Neural cell (in vitro differentiated cells): Measurements from ENCODE around the gene CPVL. TPM values are rescaled to one million over a fixed set of nuclear protein-coding genes. Genes with fewer than 3 reads are reported as not detected.
"Not testable (repeated sequence)": the region's sequence is repeated elsewhere in the genome, so short reads cannot be mapped to it uniquely, and the experiment has no call there.

Experiments used
- H2AFZ ChIP-seq: fragments of 200-600, 300-800 bp; sonication (generic), shearing (Covaris generic); 2 replicates; pipeline ENCODE4 v1.6.0; 2014; ENCODE audit warnings: low read depth, mild to moderate bottlenecking, antibody characterized with exemption, low read length, moderate library complexity
- H3F3A ChIP-seq: fragments of 200-600 bp; shearing (Covaris generic); 2 replicates; pipeline ENCODE4 v1.6.1; 2016; ENCODE audit warnings: mild to moderate bottlenecking, moderate library complexity, mixed read lengths, antibody characterized with exemption, low read length; ENCODE audit not compliant: insufficient read depth, poor library complexity, severe bottlenecking
- H3K27ac ChIP-seq: fragments of 200-600, 300-800 bp; sonication (generic), shearing (Covaris generic); 2 replicates; pipeline ENCODE4 v1.5.1; 2014; ENCODE audit warnings: mild to moderate bottlenecking, low read length, moderate library complexity
- H3K27me3 ChIP-seq: fragments of 300-800, 200-600 bp; sonication (generic), shearing (Covaris generic); 2 replicates; pipeline ENCODE4 v1.6.0; 2014; ENCODE audit warnings: mild to moderate bottlenecking, low read depth, low read length, moderate library complexity; ENCODE audit not compliant: insufficient read depth
- H3K36me3 ChIP-seq: fragments of 300-800, 200-600 bp; sonication (generic), shearing (Covaris generic); 2 replicates; pipeline ENCODE4 v1.5.1; 2014; ENCODE audit warnings: mild to moderate bottlenecking, antibody characterized with exemption, low read length, moderate library complexity; ENCODE audit not compliant: insufficient read depth
- H3K4me2 ChIP-seq: fragments of 300-800, 200-600 bp; sonication (generic), shearing (Covaris generic); 2 replicates; pipeline ENCODE4 v1.6.0; 2014; ENCODE audit warnings: mild to moderate bottlenecking, low read length
- H3K4me3 ChIP-seq: fragments of 300-800, 200-600 bp; sonication (generic), shearing (Covaris generic); 2 replicates; pipeline ENCODE4 v1.5.1; 2014; ENCODE audit warnings: mild to moderate bottlenecking, low read length, moderate library complexity
- H3K79me2 ChIP-seq: fragments of 200-600 bp; shearing (Covaris generic); replicated peaks from 2 replicates; pipeline ENCODE4 v1.6.0; 2014; ENCODE audit warnings: mild to moderate bottlenecking, low read length, moderate library complexity; ENCODE audit not compliant: insufficient read depth
- H3K9ac ChIP-seq: fragments of 300-800, 200-600 bp; sonication (generic), shearing (Covaris generic); 2 replicates; pipeline ENCODE4 v1.6.1; 2016; ENCODE audit warnings: mild to moderate bottlenecking, low read length, mixed read lengths
- H3K9me2 ChIP-seq: fragments of 200-600 bp; shearing (Covaris generic); 2 replicates; pipeline ENCODE4 v1.6.1; 2016; ENCODE audit warnings: mild to moderate bottlenecking, low read length, mixed read lengths; ENCODE audit not compliant: insufficient read depth
- H3K9me3 ChIP-seq: fragments of 200-600, 300-800 bp; sonication (generic), shearing (Covaris generic); 2 replicates; pipeline ENCODE4 v1.6.1; 2016; ENCODE audit warnings: mild to moderate bottlenecking, mixed run types, low read length, moderate library complexity, mixed read lengths
- H4K20me1 ChIP-seq: fragments of 200-600 bp; shearing (Covaris generic); 2 replicates; pipeline ENCODE4 v1.6.1; 2016; ENCODE audit warnings: mild to moderate bottlenecking, mixed run types; ENCODE audit not compliant: insufficient read depth
- EP300 ChIP-seq: fragments of 450-650 bp; conservative IDR thresholded peaks from 2 replicates; pipeline ENCODE4 v1.6.1; 2014; ENCODE audit warnings: antibody characterized with exemption, mild to moderate bottlenecking, moderate library complexity; ENCODE audit not compliant: poor library complexity, severe bottlenecking
- EZH2 ChIP-seq: fragments of 200-600, 300-800 bp; shearing (Covaris generic), sonication (generic); IDR thresholded peaks from 2 replicates; pipeline ENCODE4 v1.6.1; 2014; ENCODE audit warnings: antibody characterized with exemption, low read length, borderline replicate concordance, mild to moderate bottlenecking; ENCODE audit not compliant: insufficient read depth, poor library complexity, severe bottlenecking
- MXI1 ChIP-seq: fragments of 450-650 bp; conservative IDR thresholded peaks from 2 replicates; pipeline ENCODE4 v1.6.1; 2014; ENCODE audit warnings: antibody characterized with exemption, mild to moderate bottlenecking; ENCODE audit not compliant: poor library complexity, severe bottlenecking
- POLR2AphosphoS5 ChIP-seq: IDR thresholded peaks from 2 replicates; pipeline ENCODE4 v1.6.1; 2012
- RAD21 ChIP-seq: fragments of 450-650 bp; conservative IDR thresholded peaks from 2 replicates; pipeline ENCODE4 v1.6.1; 2014; ENCODE audit warnings: antibody characterized with exemption, mild to moderate bottlenecking, moderate library complexity
- REST ChIP-seq: IDR thresholded peaks from 2 replicates; pipeline ENCODE4 v1.6.1; 2012; ENCODE audit warnings: borderline replicate concordance
- SMC3 ChIP-seq: fragments of 450-650 bp; conservative IDR thresholded peaks from 2 replicates; pipeline ENCODE4 v1.6.1; 2014; ENCODE audit warnings: antibody characterized with exemption, mild to moderate bottlenecking, moderate library complexity; ENCODE audit not compliant: poor library complexity
- TAF1 ChIP-seq: IDR thresholded peaks from 2 replicates; pipeline ENCODE4 v1.6.1; 2012; ENCODE audit warnings: low read depth
- polyA plus RNA-seq: library from polyadenylated mRNA; depleted of rRNA; stranded (reverse); fragments of >200 nt; gene quantifications from 2 replicates; pipeline ENCODE4 v1.2.3, GENCODE V29; 2014

CPVL gene
- polyA plus RNA-seq, 1 donor from 2014 or later = 13.0 TPM

GRCh38 chr7:29095631-29096445 lies 50.5 kb downstream of the CPVL start:
- Histone ChIP-seq H3K9ac (no peak overlapping the region), H3K9me2 (no peaks in the 10 kb centered on the region), H2AFZ (no peak overlapping the region), H3K27me3 (no peaks in the 10 kb centered on the region), H3K36me3 (no peaks in the 10 kb centered on the region), H4K20me1 (no peaks in the 10 kb centered on the region), H3K9me3 (no peaks in the 10 kb centered on the region), H3K4me3 (no peak overlapping the region), H3K79me2 (no peaks in the 10 kb centered on the region), H3K27ac (no peak overlapping the region), H3F3A (no peaks in the 10 kb centered on the region), H3K4me2 (no peak overlapping the region)
- no peak for TF ChIP-seq REST

DNA sequence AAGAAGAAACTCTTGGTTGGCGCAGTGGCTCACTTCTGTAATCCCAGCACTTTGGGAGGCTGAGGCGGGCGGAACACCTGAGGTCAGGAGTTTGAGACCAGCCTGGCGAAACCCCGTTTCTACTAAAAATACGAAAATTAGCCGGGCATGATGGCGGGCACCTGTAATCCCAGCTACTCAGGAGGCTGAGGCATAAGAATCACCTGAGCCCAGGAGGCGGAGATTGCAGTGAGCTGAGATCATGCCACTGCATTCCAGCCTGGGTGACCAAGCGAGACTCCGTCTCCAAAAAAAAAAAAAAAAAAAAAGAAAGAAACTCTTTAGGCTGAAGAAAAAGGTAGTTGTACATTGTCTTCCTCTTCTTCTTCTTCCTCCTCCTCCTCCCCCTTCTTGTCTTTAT lies 53.2 kb downstream of the CPVL start:
- H2AFZ ChIP-seq, H3F3A ChIP-seq, H3K27ac ChIP-seq, H3K36me3 ChIP-seq, H3K9me2 ChIP-seq, H3K4me3 ChIP-seq, H4K20me1 ChIP-seq, H3K27me3 ChIP-seq, H3K9ac ChIP-seq, H3K4me2 ChIP-seq, H3K9me3 ChIP-seq, H3K79me2 ChIP-seq: not testable (repeated sequence)

DNA sequence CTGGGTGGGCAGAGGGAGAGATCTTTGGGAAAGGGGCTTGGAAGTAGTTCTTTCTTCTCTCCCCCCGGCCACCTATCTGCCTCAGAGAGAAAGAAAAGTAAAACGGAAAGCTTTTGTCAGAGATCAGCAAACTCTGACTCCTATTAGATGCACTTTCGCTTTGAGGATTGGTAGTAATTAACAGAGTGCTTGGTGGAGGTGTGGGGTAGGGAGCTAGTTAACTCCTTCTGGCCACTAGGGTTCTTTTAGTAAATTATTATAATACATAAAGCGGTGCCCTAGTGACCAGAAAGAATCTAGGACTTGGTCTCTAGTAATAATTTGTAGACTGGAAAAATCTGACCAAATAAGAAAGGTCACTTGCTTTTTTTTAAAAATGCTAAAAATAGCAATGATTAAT lies 54.6 kb downstream of the CPVL start:
- Histone ChIP-seq H2AFZ (no peak overlapping the region), H3K27ac (no peak overlapping the region), H3K27me3 (no peaks in the 10 kb centered on the region)

GRCh38 chr7:29090836-29091601 lies 55.3 kb downstream of the CPVL start:
- Histone ChIP-seq H4K20me1 (no peaks in the 10 kb centered on the region), H3K27me3 (no peaks in the 10 kb centered on the region), H3K9ac (no peak overlapping the region), H3K9me2 (no peaks in the 10 kb centered on the region), H3K4me3 (no peak overlapping the region), H3K79me2 (no peaks in the 10 kb centered on the region), H3K4me2 (no peak overlapping the region), H3K27ac (no peak overlapping the region), H3K36me3 (no peaks in the 10 kb centered on the region), H2AFZ (no peak overlapping the region), H3F3A (no peaks in the 10 kb centered on the region), H3K9me3 (no peaks in the 10 kb centered on the region)
- TF ChIP-seq TAF1 (no peak), EZH2 (no peak), EP300 (no peak), SMC3 (no peak), RAD21 (no peak), REST (no peak), POLR2AphosphoS5 (no peak)

More for the DNA sequence above, 54.6 kb downstream of the CPVL start:
- Histone ChIP-seq H3K4me2 (no peak overlapping the region), H3K9me3 (no peaks in the 10 kb centered on the region), H3K4me3 (no peak overlapping the region), H3F3A (no peaks in the 10 kb centered on the region), H3K9me2 (no peaks in the 10 kb centered on the region), H3K9ac (no peak overlapping the region), H4K20me1 (no peaks in the 10 kb centered on the region), H3K79me2 (no peaks in the 10 kb centered on the region), H3K36me3 (no peaks in the 10 kb centered on the region)
- no peak for TF ChIP-seq MXI1
- TF ChIP-seq TAF1 = no peak
- TF ChIP-seq EZH2 = no peak
- TF ChIP-seq RAD21 = no peak
- TF ChIP-seq SMC3 = no peak
